ENCODE data around the gene GRHL1.

Gene GRHL1

DNA sequence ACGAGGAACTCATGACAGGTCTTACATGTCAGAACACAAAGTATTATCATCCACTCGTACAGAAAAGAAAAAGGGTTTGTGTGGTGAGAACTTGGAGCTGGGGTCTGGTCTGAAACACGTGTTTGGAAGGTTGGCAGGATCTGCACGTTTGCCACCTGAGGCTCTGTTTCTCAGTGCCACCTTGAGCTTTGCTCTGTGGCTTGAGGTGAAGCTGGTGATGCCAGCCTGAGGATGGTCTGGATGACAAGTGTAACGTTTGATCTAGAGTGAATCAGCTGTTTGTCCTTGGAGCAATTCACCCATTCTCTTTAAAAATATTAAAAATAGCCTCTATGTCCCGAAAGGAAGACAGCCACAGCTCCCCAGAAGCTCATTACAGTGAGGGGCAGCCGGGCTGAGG is 46.4 kb downstream of the GRHL1 start:
- Histone ChIP-seq H3K9me3 (ENCODE audit: insufficient read depth, low read length) (no peaks in the 10 kb centered on the region), H3K4me1 (ENCODE audit: insufficient read depth, insufficient read length) (no peaks in the 10 kb centered on the region), H3K4me3 (ENCODE audit: insufficient read length, low read depth) (no peak overlapping the region), H3K9ac (ENCODE audit: insufficient read length, low read depth) (no peak overlapping the region), H3K27me3 (ENCODE audit: insufficient read depth, insufficient read length) (no peaks in the 10 kb centered on the region), H3K36me3 (ENCODE audit: insufficient read depth, insufficient read length, low read length) (no peaks in the 10 kb centered on the region)
- TF ChIP-seq YY1 (IDR thresholded peaks at IDR 0.05; ENCODE audit: insufficient read depth, insufficient read length) (no peak), SUZ12 (IDR thresholded peaks at IDR 0.05; ENCODE audit: extremely low read depth, insufficient read depth, insufficient read length) (no peak), ZNF274 (IDR thresholded peaks at IDR 0.05; ENCODE audit: low read depth, low read length) (no peak)
- DNase-seq (ENCODE audit: low read depth, low spot score), result no peak

GRCh38 chr2:9998916-9999654 is 47.6 kb downstream of the GRHL1 start:
- H3K9ac ChIP-seq (ENCODE audit: insufficient read length, low read depth), result no peak overlapping the region
- no peak for DNase-seq (ENCODE audit: low read depth, low spot score)
- no peak for TF ChIP-seq ZNF274 (IDR thresholded peaks at IDR 0.05; ENCODE audit: low read depth, low read length)
- TF ChIP-seq YY1 (IDR thresholded peaks at IDR 0.05; ENCODE audit: insufficient read depth, insufficient read length), result no peak
- TF ChIP-seq SUZ12 (IDR thresholded peaks at IDR 0.05; ENCODE audit: extremely low read depth, insufficient read depth, insufficient read length), result no peak
- H3K9me3 ChIP-seq (ENCODE audit: insufficient read depth, low read length), result no peaks in the 10 kb centered on the region
- H3K27me3 ChIP-seq (ENCODE audit: insufficient read depth, insufficient read length), result no peaks in the 10 kb centered on the region
- no peaks in the 10 kb centered on the region for H3K4me1 ChIP-seq (ENCODE audit: insufficient read depth, insufficient read length)
- H3K4me3 ChIP-seq (ENCODE audit: insufficient read length, low read depth), result no peak overlapping the region
- H3K36me3 ChIP-seq (ENCODE audit: insufficient read depth, insufficient read length, low read length), result no peaks in the 10 kb centered on the region

- no peak for DNase-seq (ENCODE audit: low read depth, low spot score)
- H3K9ac ChIP-seq (ENCODE audit: insufficient read length, low read depth), result no peak overlapping the region
- no peaks in the 10 kb centered on the region for H3K4me1 ChIP-seq (ENCODE audit: insufficient read depth, insufficient read length)
- TF ChIP-seq YY1 (IDR thresholded peaks at IDR 0.05; ENCODE audit: insufficient read depth, insufficient read length) (no peak), SUZ12 (IDR thresholded peaks at IDR 0.05; ENCODE audit: extremely low read depth, insufficient read depth, insufficient read length) (no peak), ZNF274 (IDR thresholded peaks at IDR 0.05; ENCODE audit: low read depth, low read length) (no peak)
- H3K27me3 ChIP-seq (ENCODE audit: insufficient read depth, insufficient read length), result no peaks in the 10 kb centered on the region
- H3K36me3 ChIP-seq (ENCODE audit: insufficient read depth, insufficient read length, low read length), result no peaks in the 10 kb centered on the region
- H3K9me3 ChIP-seq (ENCODE audit: insufficient read depth, low read length), result no peaks in the 10 kb centered on the region
- H3K4me3 ChIP-seq (ENCODE audit: insufficient read length, low read depth), result no peak overlapping the region
Measured at GRCh38 chr2:9999693-10000092, 48.2 kb downstream of the GRHL1 start.

GRCh38 chr2:10000541-10000940 is 49.0 kb downstream of the GRHL1 start:
- DNase-seq (ENCODE audit: low read depth, low spot score), result no peak
- Histone ChIP-seq H3K9ac (ENCODE audit: insufficient read length, low read depth) (no peak overlapping the region), H3K36me3 (ENCODE audit: insufficient read depth, insufficient read length, low read length) (no peaks in the 10 kb centered on the region), H3K4me1 (ENCODE audit: insufficient read depth, insufficient read length) (no peaks in the 10 kb centered on the region), H3K9me3 (ENCODE audit: insufficient read depth, low read length) (no peaks in the 10 kb centered on the region), H3K4me3 (ENCODE audit: insufficient read length, low read depth) (no peak overlapping the region), H3K27me3 (ENCODE audit: insufficient read depth, insufficient read length) (no peaks in the 10 kb centered on the region)
- no peak for TF ChIP-seq YY1 (IDR thresholded peaks at IDR 0.05; ENCODE audit: insufficient read depth, insufficient read length)
- no peak for TF ChIP-seq SUZ12 (IDR thresholded peaks at IDR 0.05; ENCODE audit: extremely low read depth, insufficient read depth, insufficient read length)
- TF ChIP-seq ZNF274 (IDR thresholded peaks at IDR 0.05; ENCODE audit: low read depth, low read length), result no peak

DNA sequence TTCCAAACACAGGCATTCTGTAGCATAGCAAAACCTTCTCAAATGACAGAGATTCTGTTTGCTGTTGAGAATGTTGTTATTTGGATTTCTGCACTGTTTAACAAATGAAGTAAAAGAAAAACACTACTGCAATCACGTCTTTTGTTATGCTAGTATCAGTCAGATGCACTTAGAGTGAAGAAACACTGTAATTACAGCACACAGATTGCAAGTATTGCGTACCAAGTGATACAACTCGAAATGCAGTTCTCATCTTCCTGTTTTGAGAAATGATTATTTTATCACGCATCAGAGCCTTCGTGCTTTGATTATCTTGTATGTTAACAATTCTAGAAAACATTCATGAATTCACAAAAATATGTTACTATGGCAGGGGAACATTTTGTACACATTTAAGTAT is 50.1 kb downstream of the GRHL1 start:
- Histone ChIP-seq H3K4me1 (ENCODE audit: insufficient read depth, insufficient read length) (no peaks in the 10 kb centered on the region), H3K9me3 (ENCODE audit: insufficient read depth, low read length) (no peaks in the 10 kb centered on the region; the same call in 1 of the 2 replicates), H3K9ac (ENCODE audit: insufficient read length, low read depth) (no peak overlapping the region), H3K4me3 (ENCODE audit: insufficient read length, low read depth) (no peak overlapping the region), H3K27me3 (ENCODE audit: insufficient read depth, insufficient read length) (no peaks in the 10 kb centered on the region), H3K36me3 (ENCODE audit: insufficient read depth, insufficient read length, low read length) (no peaks in the 10 kb centered on the region)
- no peak for DNase-seq (ENCODE audit: low read depth, low spot score)
- TF ChIP-seq ZNF274 (IDR thresholded peaks at IDR 0.05; ENCODE audit: low read depth, low read length) (no peak), SUZ12 (IDR thresholded peaks at IDR 0.05; ENCODE audit: extremely low read depth, insufficient read depth, insufficient read length) (no peak), YY1 (IDR thresholded peaks at IDR 0.05; ENCODE audit: insufficient read depth, insufficient read length) (no peak)

- DNase-seq (ENCODE audit: low read depth, low spot score), result no peak
- TF ChIP-seq SUZ12 (IDR thresholded peaks at IDR 0.05; ENCODE audit: extremely low read depth, insufficient read depth, insufficient read length), result no peak
- no peak for TF ChIP-seq ZNF274 (IDR thresholded peaks at IDR 0.05; ENCODE audit: low read depth, low read length)
- H3K4me3 ChIP-seq (ENCODE audit: insufficient read length, low read depth), result no peak overlapping the region
- H3K9me3 ChIP-seq (ENCODE audit: insufficient read depth, low read length), result no peaks in the 10 kb centered on the region; the same call in 1 of the 2 replicates
- H3K36me3 ChIP-seq (ENCODE audit: insufficient read depth, insufficient read length, low read length), result no peaks in the 10 kb centered on the region
- H3K4me1 ChIP-seq (ENCODE audit: insufficient read depth, insufficient read length), result peaks cover 3% of the 10 kb centered on the region
- H3K9ac ChIP-seq (ENCODE audit: insufficient read length, low read depth), result no peak overlapping the region
- no peaks in the 10 kb centered on the region for H3K27me3 ChIP-seq (ENCODE audit: insufficient read depth, insufficient read length)
Measured at GRCh38 chr2:10002109-10002508, 50.6 kb downstream of the GRHL1 start.

GRCh38 chr2:10002681-10003080 is 51.2 kb downstream of the GRHL1 start:
- TF ChIP-seq YY1 (IDR thresholded peaks at IDR 0.05; ENCODE audit: insufficient read depth, insufficient read length) (no peak), ZNF274 (IDR thresholded peaks at IDR 0.05; ENCODE audit: low read depth, low read length) (no peak), SUZ12 (IDR thresholded peaks at IDR 0.05; ENCODE audit: extremely low read depth, insufficient read depth, insufficient read length) (no peak)
- H3K9ac ChIP-seq (ENCODE audit: insufficient read length, low read depth), result no peak overlapping the region
- H3K4me3 ChIP-seq (ENCODE audit: insufficient read length, low read depth), result no peak overlapping the region
- H3K27me3 ChIP-seq (ENCODE audit: insufficient read depth, insufficient read length), result no peaks in the 10 kb centered on the region
- no peaks in the 10 kb centered on the region for H3K36me3 ChIP-seq (ENCODE audit: insufficient read depth, insufficient read length, low read length)
- H3K4me1 ChIP-seq (ENCODE audit: insufficient read depth, insufficient read length), result peaks cover 3% of the 10 kb centered on the region
- DNase-seq (ENCODE audit: low read depth, low spot score), result no peak
- no peaks in the 10 kb centered on the region; the same call in 1 of the 2 replicates for H3K9me3 ChIP-seq (ENCODE audit: insufficient read depth, low read length)
